HG03460 (cell line): ENCODE results near the gene NKAIN4.

Experiments
- ATAC-seq: cut with Tn5 transposase; IDR thresholded peaks from one replicate; pipeline ENCODE4 v1.9.1; 2021; ENCODE audit not compliant: unreplicated experiment

Gene NKAIN4

GRCh38 chr20:63274381-63275228, 20.3 kb upstream of the NKAIN4 start:
- no peak for ATAC-seq

GRCh38 chr20:63273635-63274380, 19.5 kb upstream of the NKAIN4 start:
- no peak for ATAC-seq

- no peak for ATAC-seq
These were observed 18.9 kb upstream of the NKAIN4 start for GRCh38 chr20:63273059-63273579.

- ATAC-seq, result peak; percentile 89
These were observed 18.1 kb upstream of the NKAIN4 start, which contains the start of gene ARFGAP1 for GRCh38 chr20:63272105-63273058. TSS of gene ARFGAP1 (plus strand) at chr20:63272813. CDS start at chr20:63275581, 2,768 bp downstream.

GRCh38 chr20:63270606-63271325, 16.5 kb upstream of the NKAIN4 start:
- no peak for ATAC-seq

GRCh38 chr20:63269724-63270123, 15.5 kb upstream of the NKAIN4 start:
- ATAC-seq, result no peak

- ATAC-seq, result no peak
These were observed 14.6 kb upstream of the NKAIN4 start for GRCh38 chr20:63268671-63269439.

- ATAC-seq, result no peak
These were observed 14.0 kb upstream of the NKAIN4 start for GRCh38 chr20:63268256-63268655.

- ATAC-seq, result no peak
These were observed 13.4 kb upstream of the NKAIN4 start for GRCh38 chr20:63267691-63268090.

- ATAC-seq, result no peak
These were observed 11.7 kb upstream of the NKAIN4 start for GRCh38 chr20:63265891-63266515.

GRCh38 chr20:63264519-63264918, 10.3 kb upstream of the NKAIN4 start:
- ATAC-seq, result no peak

- ATAC-seq, result no peak
These were observed 9.7 kb upstream of the NKAIN4 start for GRCh38 chr20:63264000-63264399.

- no peak for ATAC-seq
These were observed 8.6 kb upstream of the NKAIN4 start for GRCh38 chr20:63262836-63263235.

- ATAC-seq, result no peak
These were observed 7.7 kb upstream of the NKAIN4 start for GRCh38 chr20:63261795-63262528.

GRCh38 chr20:63261060-63261794, 7.0 kb upstream of the NKAIN4 start:
- ATAC-seq, result no peak

- no peak for ATAC-seq
These were observed 6.3 kb upstream of the NKAIN4 start for GRCh38 chr20:63260521-63260920.

GRCh38 chr20:63259734-63260460, 5.6 kb upstream of the NKAIN4 start:
- ATAC-seq, result no peak
